Stimulated activated CD8-positive, alpha-beta memory T cell treated with anti-CD3 and anti-CD28 coated beads, Interleukin-15, amount 100 ng/mL, for 24 hours (primary cell): ENCODE measurements around the gene POT1.

Experiments used
- DNase-seq: peaks from one replicate; pipeline ENCODE4 v3.0.0-alpha.2; 2020; ENCODE audit warnings: low read depth

Gene POT1

DNA sequence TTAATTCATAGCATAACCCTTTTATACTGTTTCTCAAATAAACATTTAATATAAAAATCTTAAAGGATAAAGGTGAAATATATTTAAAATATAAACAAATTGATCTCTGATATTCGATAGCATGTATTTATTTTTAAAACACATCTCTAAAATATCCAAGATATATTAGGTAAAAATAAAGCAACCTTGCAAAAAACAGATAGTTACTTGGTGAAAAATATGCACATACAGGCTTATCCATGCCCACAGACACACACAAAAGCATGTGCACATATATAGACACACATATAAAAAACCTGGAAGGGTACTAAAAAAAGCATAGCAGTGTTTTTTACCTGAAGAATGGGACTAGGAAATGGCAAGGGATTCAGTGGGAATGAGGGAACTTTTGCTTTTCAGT is 19.8 kb downstream of the POT1 start:
- DNase-seq = no peak

DNA sequence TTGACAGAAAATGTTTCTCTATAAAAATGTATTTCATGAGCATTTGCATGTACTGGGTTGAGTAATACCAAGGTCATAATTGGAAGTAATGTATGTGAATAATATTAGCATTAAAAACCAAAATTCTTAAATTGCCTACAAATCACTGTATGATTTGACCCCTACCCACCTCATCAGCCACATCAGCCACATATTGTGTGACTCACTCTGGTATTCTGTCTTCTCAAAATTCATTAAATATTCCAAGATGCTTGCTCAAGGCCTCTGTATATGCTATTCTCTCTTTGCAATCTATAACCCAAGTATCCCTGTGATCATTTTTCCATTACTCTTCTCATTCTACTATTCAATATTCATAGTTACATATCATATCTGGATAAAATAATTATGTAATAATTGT is 21.4 kb downstream of the POT1 start:
- DNase-seq = no peak

DNA sequence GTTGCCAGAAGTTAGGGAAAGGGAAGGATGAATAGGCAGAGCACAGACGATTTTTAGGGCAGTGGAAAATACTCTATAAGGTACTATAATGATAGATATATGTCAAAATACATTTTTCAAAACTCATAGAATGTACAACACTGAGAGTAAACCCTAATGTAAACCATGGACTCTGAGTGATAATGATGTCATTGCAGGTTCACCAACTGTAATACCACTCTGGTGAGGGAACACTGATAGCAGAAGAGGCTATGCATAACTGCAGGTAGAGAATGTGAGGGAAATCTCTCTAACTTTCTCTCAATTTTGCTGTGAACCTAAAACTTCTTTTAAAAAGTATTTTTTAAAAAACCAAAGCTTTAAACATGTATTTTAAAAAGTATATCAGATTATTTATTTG is 22.1 kb downstream of the POT1 start:
- no peak for DNase-seq

DNA sequence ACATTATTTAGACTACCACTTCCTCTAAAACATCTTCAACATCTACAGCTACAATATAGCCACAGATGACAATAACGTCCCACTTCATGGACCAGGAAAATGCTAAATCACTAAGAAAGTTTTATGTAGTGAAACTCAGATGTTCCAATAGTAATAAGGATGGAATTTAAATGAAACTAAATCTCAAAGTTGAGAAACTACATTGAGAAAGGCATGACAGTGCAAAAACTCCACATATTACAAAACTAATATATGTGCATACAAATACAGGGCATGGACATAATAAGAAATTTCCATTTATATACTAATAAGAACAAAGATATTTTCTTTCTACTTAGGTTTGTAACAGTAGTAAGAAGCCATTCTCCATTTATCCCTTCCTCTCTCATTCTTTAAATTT is 31.1 kb downstream of the POT1 start:
- DNase-seq = no peak

DNA sequence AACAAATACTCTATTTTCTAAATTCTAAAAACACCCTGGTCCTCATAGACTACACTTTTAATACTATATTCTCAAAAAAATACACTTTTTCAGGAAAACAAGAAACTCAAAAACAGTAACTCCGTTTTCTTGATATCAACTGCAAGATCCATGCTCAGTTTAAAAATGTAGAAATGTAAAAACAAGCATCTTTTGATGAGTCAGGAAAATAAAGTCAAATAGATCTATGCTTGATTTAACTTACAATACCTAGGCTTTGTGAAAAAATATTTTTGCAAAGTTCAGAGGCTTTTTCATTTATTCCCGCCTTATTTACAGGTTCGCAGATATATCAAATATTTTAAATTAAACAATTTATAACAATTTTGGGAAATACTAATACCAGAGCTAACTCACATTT is 33.6 kb downstream of the POT1 start:
- no peak for DNase-seq

DNA sequence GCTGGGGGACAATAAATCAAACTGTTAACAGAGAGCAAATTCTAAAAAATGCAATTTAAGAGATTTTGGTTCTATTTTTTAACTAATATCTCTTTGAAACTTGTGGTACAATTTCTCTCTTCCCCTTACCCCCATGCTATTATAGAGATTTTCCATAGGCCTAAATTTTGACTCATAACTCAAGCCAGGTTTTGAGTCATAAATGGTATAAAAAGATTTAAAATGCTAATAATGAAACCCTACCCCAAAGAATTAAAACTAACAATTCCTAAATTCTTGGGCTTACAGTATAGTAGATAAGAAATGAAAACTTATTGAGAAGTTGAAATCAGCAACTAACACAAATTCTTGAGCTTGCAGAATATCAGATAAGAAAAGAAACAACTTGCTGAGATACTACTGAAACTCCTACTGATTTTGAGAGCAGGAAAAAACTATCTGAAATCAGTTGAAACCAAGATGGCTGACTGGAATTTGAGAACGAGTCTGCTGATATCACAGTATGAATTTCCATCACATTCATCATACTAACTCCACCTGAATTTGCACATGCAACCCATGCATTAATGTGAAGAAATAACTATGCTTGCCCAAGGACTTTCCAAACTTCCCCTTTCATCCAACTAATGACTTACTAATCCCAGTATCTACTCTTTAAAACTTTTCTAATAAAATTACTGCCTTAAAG is 36.3 kb downstream of the POT1 start:
- DNase-seq = no peak

DNA sequence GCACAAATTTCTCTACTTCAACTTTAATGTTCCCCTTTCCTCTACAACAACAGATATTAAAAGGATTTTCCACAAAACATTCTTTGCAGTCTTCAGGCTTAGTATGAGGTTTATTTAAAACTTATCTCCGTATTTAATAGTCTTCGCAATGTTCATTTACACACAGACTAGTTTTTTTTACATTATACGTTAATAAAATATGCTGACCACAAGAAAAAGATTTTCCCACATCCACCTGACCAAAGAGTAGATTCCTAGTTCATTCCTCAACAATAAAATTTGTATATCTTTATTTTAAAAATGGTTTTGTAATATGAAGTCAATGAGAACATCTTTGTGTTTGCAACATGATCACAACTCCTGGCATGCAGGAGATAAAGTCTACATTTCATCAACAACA is 42.4 kb downstream of the POT1 start:
- no peak for DNase-seq

DNA sequence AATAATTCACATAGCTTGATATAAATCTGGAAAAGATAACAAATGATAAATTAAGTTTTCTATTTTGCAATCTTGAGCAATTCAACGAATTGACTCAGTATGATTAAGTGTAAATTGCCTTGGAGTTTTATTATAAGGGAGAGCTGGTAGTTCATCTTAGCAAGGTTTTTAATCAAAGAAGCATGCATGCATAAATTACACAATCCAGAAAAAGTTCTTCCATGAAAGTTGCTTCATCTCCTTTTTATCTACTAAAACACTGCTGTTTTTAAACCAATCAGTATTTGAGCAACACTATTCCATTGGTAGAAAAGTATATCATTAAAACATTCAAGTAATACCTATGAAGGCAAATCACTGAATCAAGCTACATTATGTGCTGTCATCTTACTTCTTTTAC is 47.6 kb downstream of the POT1 start:
- no peak for DNase-seq

DNA sequence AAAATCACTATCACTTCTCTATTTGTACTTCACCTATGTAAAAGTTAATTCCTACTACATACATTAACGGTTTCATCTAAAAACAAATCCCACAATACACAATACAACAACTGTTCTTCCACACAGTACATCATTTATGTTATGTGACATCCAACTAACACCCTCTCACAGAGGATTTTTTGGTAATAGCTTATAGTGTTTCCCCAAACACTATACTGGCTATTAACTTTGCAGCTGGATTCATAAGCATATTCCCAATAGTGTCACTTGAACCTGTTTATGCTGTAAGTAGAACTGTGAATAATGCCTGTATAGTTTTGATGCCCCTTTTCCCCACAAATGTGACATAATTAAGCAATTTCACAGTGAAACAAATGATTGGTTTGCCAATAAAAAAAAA is 49.9 kb downstream of the POT1 start:
- no peak for DNase-seq

DNA sequence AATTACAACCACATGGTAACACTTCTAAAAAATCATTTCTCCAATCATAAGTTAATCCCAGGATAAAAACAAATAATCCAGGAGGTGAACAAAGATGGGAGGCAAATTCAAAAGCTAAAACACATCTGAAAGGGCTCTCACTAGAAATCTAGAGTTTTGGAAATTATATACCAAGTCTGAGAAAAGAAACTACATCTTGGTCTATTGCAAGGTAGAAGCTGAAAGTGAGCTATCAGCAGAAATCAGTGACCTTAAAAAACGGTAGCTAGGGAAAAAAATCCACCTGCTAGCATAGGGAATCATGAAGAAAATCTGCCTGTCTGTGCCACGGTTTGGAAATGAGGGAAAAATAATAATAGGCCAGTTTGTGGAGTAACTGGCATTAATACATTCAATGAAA is 50.5 kb downstream of the POT1 start:
- DNase-seq = no peak

DNA sequence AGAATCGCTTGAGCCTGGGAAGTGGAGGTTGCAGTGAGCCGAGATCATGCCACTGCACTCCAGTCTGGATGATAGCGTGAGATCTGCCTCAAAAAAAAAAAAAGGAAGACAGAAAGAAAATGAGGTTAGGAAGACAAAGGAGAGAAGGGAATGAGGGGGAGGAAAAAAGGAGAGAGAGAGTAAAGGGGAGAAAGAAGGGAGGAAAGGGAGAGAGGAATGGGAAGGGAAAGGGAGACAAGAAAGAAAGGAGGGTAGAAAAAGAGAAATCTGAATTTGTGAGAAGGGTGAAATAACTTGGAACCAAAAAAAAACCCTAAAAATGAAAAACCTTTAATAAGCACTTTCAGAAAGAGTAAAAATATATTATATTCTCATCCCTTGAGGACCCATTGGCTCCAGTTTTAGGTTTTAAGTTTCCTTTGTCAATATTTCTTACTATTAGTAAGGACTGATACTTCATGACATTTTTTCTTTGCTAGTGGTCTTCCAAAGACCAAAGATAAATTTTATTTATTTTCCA is 54.9 kb downstream of the POT1 start:
- DNase-seq = no peak

DNA sequence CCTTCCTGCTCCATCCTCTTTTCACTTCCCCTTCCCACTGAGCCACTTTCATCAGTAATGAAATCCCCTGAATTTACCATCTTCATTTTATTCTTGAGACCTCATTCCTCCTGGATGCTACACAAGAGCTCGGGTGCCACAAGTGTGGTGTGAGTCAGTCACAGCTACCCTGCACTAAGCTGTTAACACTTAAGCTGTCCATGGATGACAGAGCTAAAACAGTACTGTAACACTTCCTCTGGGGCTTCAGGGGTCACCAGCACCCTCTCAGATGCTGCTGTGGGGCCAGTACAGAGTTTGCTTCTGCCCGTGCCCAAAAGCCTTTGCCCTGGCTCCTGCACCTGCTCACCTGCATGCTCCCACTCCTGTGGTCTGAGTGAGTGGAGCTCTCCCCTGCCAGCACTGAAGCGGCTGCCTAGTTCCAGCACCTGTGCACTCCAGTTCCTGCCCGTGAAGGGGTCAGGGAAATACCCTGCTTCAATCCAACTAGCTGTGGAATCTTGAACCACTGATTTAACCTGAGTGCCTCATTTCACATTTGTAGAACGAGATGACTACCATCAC is 71.9 kb downstream of the POT1 start:
- DNase-seq = no peak

DNA sequence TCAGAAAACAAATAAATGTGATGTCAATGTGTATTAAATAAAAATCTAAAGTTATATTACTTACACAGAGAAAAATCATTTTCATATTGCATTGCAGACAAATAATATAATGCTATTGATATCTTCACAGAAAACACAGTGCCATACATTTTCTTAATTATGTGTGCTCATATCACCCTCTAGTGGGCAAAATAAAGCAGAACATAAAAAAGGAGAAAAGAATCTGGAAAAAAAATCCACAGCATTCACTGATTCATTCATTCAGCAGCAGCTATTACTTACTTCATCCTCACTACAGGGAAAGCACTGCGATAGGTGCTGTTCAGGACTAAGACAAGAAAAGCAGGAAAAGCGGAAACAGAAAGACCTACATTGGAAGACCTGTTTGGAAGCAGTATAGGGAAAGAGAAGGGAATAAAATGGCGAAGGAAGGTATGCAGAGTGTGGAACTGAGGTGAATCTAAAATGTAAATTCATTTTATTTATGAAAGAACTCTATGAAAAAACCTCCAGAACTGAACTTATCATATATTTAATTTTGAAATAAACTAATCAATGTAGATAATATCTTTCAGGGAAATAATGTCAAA is 73.2 kb downstream of the POT1 start:
- DNase-seq = no peak

DNA sequence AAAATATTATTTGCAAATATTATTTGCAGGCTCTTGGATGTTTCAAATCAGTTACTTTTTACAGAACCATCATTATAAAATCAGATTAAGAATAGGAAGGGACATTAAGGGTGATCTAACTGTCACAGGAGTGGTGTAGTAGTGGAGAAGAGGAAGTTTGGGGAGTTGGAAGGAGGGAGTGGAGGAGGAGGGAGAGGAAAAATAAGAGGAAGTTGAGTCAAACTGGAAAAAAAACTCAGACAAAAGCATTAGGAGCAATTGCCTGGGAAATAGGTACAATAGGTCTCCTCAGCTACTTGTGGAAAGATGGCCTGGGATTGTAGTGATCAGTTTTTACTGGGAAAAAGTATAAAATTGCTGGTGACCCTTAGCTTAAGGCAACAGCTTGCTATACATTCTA is 86.3 kb downstream of the POT1 start:
- DNase-seq = no peak

DNA sequence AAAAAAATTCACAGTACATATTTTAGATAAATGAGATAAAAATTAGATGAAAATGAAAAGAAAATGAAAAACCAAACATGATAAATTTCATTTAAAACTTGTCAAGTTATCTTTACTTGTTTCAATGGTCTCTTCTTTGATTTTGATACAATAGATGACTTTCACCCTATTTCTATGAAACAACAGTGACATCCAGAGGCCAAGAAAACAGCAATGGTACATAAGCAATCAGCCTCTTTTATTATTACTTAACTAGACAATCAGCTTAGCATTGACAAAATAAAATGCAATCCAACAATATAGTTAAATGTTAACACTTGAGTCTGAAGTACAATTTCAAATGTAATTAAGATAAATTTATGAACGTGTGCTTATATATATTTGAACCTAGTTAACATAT is 89.2 kb downstream of the POT1 start:
- DNase-seq = no peak

DNA sequence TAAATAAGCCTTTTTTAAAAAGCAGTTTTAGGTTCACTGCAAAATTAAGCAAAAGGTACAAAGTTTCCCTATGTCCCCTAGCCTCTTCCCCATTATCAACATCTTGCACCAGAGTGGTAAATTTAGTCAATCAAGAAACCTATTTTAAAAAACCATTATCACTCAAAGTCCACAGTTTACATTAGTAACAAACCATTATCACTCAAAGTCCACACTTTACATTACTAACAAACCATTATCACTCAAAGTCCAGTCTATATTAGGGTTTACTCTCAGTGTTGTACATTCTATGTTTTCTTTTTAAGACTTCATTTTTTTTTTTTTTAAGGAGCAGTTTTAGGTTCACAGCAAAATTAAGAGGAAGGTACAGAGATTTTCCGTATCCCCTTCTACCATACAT is 89.9 kb downstream of the POT1 start:
- DNase-seq = no peak

DNA sequence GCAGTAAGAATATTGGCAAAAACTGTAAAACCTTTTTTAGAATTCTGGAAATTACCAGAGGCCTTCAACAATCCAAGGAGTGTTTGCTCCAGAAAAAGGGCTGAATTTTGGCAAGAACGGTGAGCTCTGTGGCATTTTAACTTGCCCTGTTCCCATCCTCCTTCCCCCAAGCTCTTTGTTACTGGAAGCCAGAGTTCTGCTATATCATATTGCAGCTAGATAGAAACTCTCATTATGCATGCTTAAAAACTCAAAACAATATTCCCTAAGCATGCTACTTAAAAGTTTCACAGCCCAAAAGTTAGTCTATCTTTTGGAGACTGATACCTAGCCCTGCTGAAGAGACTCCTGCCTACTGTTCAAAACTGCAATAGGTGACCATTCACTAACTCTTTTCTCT is 93.5 kb downstream of the POT1 start:
- no peak for DNase-seq

DNA sequence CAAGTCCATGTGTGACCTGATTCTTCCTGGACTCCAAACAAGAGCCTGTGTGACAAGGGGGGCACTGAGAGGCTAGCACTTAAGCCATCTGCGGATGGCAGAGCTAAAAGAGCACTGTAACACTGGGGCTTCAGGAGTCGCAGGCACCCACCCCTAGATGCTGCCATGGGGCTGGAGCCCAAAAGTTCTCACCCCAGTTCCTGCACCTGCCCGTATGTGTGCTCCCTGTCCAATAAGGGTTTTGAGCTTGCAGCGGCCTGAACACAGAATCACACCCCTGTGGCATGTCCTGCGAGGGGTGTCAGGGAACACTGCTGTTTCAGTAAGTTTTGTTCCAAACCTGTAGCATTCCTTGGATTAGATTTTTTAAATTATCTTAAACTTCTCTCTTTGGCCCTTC is 110.8 kb downstream of the POT1 start:
- no peak for DNase-seq

DNA sequence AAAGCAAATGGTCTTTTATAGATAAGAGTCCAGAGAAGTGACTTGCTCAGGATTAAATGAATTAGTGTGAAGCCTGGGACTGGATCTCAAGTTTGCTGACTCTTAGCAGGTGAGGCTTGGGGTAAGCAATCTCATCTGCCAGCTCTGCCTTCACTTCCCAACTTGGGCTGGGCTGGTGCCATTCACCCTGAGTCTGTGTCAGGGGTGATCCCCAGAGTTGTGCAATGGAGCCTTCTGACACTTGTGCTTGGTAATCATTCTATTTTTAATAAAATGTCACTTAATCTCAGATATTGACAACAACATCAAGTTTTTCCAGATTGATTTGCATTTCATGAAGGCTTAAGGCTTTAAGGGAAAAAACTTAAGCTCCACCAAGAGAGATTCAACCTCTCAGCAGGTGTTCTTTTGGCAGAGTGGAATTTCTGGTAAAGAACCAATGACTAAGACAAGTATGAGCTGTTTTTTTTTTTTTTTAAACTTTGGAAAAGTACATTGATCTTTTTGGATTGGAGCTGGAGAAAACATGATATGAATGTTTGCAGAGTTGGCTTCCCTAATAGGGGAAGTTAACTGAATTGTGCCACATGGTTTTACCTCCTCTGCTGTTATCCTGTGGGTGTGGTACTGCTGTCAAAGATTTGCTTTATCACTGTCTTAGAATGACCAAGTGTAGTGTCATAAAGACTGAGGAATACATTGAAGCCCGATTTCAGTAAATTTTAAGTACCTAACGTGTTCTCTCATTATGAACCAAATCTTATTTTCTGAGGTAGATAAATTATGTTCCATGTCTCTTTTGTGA is 115.4 kb downstream of the POT1 start:
- DNase-seq = no peak

DNA sequence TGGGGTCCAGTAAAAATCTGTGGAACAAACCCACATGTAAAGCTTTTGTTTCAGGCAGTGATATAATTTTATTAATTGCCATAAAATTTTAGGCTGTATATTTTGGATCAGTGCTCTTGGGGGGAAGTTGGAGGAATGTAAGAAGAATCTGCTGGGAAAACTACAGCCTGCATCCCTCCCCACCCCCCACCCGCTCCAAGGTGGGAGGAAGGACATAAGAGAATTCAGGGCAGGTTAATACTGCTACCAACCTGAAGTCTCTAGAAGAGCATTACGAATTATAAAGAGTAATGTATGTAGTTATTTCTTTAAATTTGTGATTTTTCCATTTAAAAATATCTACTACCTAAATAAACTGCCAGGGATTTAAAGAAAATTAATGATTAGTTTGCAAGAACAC is 116.9 kb downstream of the POT1 start:
- DNase-seq = no peak

DNA sequence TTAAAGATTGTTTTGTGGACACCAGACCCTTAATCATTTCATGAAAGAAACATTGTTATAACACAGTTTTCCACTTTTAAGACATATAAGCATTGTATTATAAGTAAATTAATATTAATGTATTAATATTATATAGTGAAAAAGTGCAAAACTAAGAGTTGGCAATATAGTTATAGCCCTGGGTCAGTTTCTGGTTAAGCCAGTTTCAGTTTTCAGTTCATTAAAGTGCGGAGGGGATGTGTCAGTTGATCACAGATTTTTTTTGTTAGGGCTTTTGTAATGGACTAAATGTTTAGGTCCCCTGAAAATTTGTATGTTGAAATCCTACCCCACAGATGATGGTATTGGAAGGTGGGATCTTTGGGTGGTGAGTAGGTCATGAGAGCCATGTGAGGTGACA is 118.3 kb downstream of the POT1 start:
- no peak for DNase-seq

DNA sequence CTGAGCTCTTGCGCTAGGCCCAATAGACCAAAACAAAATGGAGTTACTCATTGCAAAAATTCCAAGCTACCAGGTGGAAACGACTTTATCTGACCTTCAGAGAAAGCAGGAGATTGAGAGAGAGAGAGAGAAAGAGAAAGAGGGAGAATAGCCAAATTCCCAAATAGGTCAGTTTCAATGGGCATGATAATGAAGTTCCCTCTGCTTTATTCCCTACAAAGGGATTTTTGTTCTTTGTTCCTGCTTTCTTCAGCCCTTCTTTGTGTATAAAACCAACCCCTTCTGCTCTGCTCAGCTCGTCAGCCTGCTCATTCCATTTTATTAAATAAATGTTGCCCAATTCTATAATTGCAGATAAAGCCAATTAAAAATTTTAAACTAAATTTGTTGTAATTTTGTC is 119.0 kb downstream of the POT1 start:
- DNase-seq = no peak

DNA sequence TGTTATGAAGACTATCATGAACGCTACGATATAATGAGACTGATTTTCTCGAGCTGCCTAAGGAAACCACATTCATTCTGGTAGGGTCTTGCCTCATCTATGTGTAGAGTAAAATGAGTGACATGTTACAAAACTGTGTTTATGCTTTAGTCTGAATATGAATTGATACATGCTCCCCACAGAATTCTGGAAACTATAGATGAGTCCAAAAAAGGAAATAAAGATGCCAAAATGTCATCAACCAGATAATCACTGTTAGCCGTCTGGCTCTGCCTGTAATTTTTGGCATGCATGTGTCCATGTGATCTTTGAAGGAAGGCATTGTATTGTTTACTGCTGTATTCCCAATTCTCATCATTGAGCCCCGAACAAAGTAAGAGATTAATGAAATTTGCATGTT is 121.4 kb downstream of the POT1 start:
- no peak for DNase-seq
